HEK293 (cell line): ENCODE results near the gene TSPOAP1.

Experiments used
- CTCF ChIP-seq: fragments of 450-650 bp; formaldehyde crosslinking; IDR thresholded peaks from 2 replicates; pipeline ENCODE4 v1.5.1; 2016; ENCODE audit warnings: missing biosample characterization, missing genetic modification characterization
- ELK4 ChIP-seq: IDR thresholded peaks from 2 replicates; pipeline ENCODE4 v1.6.1; 2011; ENCODE audit warnings: mild to moderate bottlenecking, low read depth, low read length, borderline replicate concordance
- PRDM10 ChIP-seq: fragments of 450-650 bp; formaldehyde crosslinking; IDR thresholded peaks from 2 replicates; pipeline ENCODE4 v1.5.1; 2016; ENCODE audit warnings: missing biosample characterization, missing genetic modification characterization
- TRIM28 ChIP-seq: IDR thresholded peaks from 2 replicates; pipeline ENCODE4 v1.6.1; 2011; ENCODE audit warnings: low read length, control low read depth, borderline replicate concordance
- TSHZ1 ChIP-seq: fragments of 450-650 bp; formaldehyde crosslinking; IDR thresholded peaks from 2 replicates; pipeline ENCODE4 v1.5.1; 2016; ENCODE audit warnings: missing biosample characterization, missing genetic modification characterization, borderline replicate concordance
- YY1 ChIP-seq: fragments of 450-650 bp; formaldehyde crosslinking; IDR thresholded peaks from 2 replicates; pipeline ENCODE4 v1.5.1; 2018; ENCODE audit warnings: missing biosample characterization, missing genetic modification characterization
- ZBTB10 ChIP-seq: fragments of 450-650 bp; formaldehyde crosslinking; IDR thresholded peaks from 2 replicates; pipeline ENCODE4 v1.5.1; 2016; ENCODE audit warnings: missing biosample characterization, missing genetic modification characterization
- ZNF24 ChIP-seq: fragments of 450-650 bp; formaldehyde crosslinking; IDR thresholded peaks from 2 replicates; pipeline ENCODE4 v1.5.1; 2016; ENCODE audit warnings: missing biosample characterization, missing genetic modification characterization
- ZNF302 ChIP-seq: fragments of 450-650 bp; formaldehyde crosslinking; IDR thresholded peaks from 2 replicates; pipeline ENCODE4 v1.5.1; 2016; ENCODE audit warnings: missing biosample characterization, missing genetic modification characterization, low read depth
- ZNF555 ChIP-seq: fragments of 450-650 bp; formaldehyde crosslinking; conservative IDR thresholded peaks from 2 replicates; pipeline ENCODE4 v1.5.1; 2017; ENCODE audit warnings: missing biosample characterization, mild to moderate bottlenecking, missing genetic modification characterization, inconsistent platforms

GRCh38 chr17:58317421-58318064 is 11.1 kb downstream of the TSPOAP1 start:
- TF ChIP-seq ZNF555 (tag by site-specific recombination) (no peak), ZNF302 (tag by site-specific recombination) (no peak), TSHZ1 (no peak), YY1 (tag by site-specific recombination) (no peak), ELK4 (no peak), PRDM10 (tag by site-specific recombination) (no peak), CTCF (tag by site-specific recombination) (peak; percentile 81), ZBTB10 (tag by site-specific recombination) (no peak), ZNF24 (tag by site-specific recombination) (no peak), TRIM28 (peak; percentile 72; the same call in 1 of the 2 replicates)
